GM23338 (cell line): ENCODE measurements around the gene MAPK13. TPM values are rescaled to one million over a fixed set of nuclear protein-coding genes. Genes with fewer than 3 reads are reported as not detected.

ENCODE experiments used
- ATAC-seq: fragments of 200-7000 bp; cut with Tn5 transposase; 3 replicates; pipeline ENCODE4 v1.9.1; 2020
- DNase-seq: peaks from one replicate; pipeline ENCODE4 v3.0.0-alpha.2; 2015; ENCODE audit warnings: low spot score
- H2AFZ ChIP-seq: fragments of 200-600 bp; sonication (generic); 2 replicates; pipeline ENCODE4 v1.8.0; 2016; ENCODE audit warnings: antibody characterized with exemption, mild to moderate bottlenecking, moderate library complexity
- H3F3A ChIP-seq: fragments of 200-600 bp; sonication (generic); replicated peaks from 2 replicates; pipeline ENCODE4 v1.8.0; 2017; ENCODE audit warnings: antibody characterized with exemption, mixed run types, low read depth
- H3K27ac ChIP-seq: fragments of 200-600 bp; sonication (generic); 2 replicates; pipeline ENCODE4 v1.6.1; 2016; ENCODE audit warnings: low read depth
- H3K27me3 ChIP-seq: fragments of 200-600 bp; sonication (generic); 2 replicates; pipeline ENCODE4 v1.8.0; 2016; ENCODE audit warnings: mild to moderate bottlenecking, mixed run types, moderate library complexity; ENCODE audit not compliant: insufficient read depth
- H3K36me3 ChIP-seq: fragments of 200-600 bp; sonication (generic); 2 replicates; pipeline ENCODE4 v1.8.0; 2016; ENCODE audit warnings: mild to moderate bottlenecking; ENCODE audit not compliant: insufficient read depth
- H3K4me1 ChIP-seq: fragments of 200-600 bp; sonication (generic); 2 replicates; pipeline ENCODE4 v1.8.0; 2016; ENCODE audit warnings: mild to moderate bottlenecking, moderate library complexity; ENCODE audit not compliant: insufficient read depth
- H3K4me2 ChIP-seq: fragments of 200-600 bp; sonication (generic); 2 replicates; pipeline ENCODE4 v1.7.1; 2017; ENCODE audit warnings: mixed run types
- H3K4me3 ChIP-seq: fragments of 200-600 bp; sonication (generic); 2 replicates; pipeline ENCODE4 v1.6.1; 2016; ENCODE audit warnings: mixed run types
- H3K79me2 ChIP-seq: fragments of 200-600 bp; sonication (generic); replicated peaks from 2 replicates; pipeline ENCODE4 v1.8.0; 2017; ENCODE audit warnings: mild to moderate bottlenecking; ENCODE audit not compliant: insufficient read depth
- H3K9me2 ChIP-seq: fragments of 200-600 bp; sonication (generic); 2 replicates; pipeline ENCODE4 v1.8.0; 2017; ENCODE audit not compliant: insufficient read depth
- H4K20me1 ChIP-seq: fragments of 200-600 bp; sonication (generic); replicated peaks from 2 replicates; pipeline ENCODE4 v1.8.0; 2017; ENCODE audit warnings: mild to moderate bottlenecking; ENCODE audit not compliant: insufficient read depth
- H3K27ac Mint-ChIP-seq: 2 replicates; pipeline ENCODE4 v1.8.0; 2020; ENCODE audit warnings: inconsistent platforms, mild to moderate bottlenecking, moderate library complexity, mixed read lengths
- H3K27me3 Mint-ChIP-seq: 3 replicates; pipeline ENCODE4 v1.8.0; 2022; ENCODE audit warnings: low read depth, mild to moderate bottlenecking, moderate library complexity, mixed read lengths, inconsistent platforms; ENCODE audit not compliant: insufficient read depth, poor library complexity
- H3K36me3 Mint-ChIP-seq: 3 replicates; pipeline ENCODE4 v1.8.0; 2021; ENCODE audit warnings: low read depth, mild to moderate bottlenecking, inconsistent platforms, moderate library complexity, mixed read lengths
- H3K4me1 Mint-ChIP-seq: 3 replicates; pipeline ENCODE4 v1.8.0; 2020; ENCODE audit warnings: mild to moderate bottlenecking, inconsistent platforms, mixed read lengths
- H3K4me3 Mint-ChIP-seq: 3 replicates; pipeline ENCODE4 v1.8.0; 2021; ENCODE audit warnings: moderate library complexity, mild to moderate bottlenecking, inconsistent platforms, mixed read lengths
- H3K9me3 Mint-ChIP-seq: 3 replicates; pipeline ENCODE4 v1.8.0; 2020; ENCODE audit warnings: moderate library complexity, mild to moderate bottlenecking, inconsistent platforms, mixed read lengths
- POLR2AphosphoS5 ChIP-seq: IDR thresholded peaks from 2 replicates; pipeline ENCODE4 v1.6.1; 2016; ENCODE audit warnings: antibody characterized with exemption, low read depth
- STAT1 ChIP-seq: IDR thresholded peaks from one replicate; pipeline ENCODE4 v1.6.1; 2016; ENCODE audit warnings: antibody characterized with exemption; ENCODE audit not compliant: unreplicated experiment
- ZNF114 ChIP-seq: fragments of 250-450 bp; sonication (Bioruptor Pico); IDR thresholded peaks from 2 replicates; pipeline ENCODE4 v1.5.0; 2020; ENCODE audit warnings: mild to moderate bottlenecking, moderate library complexity
- ZNF462 ChIP-seq: fragments of 250-450 bp; sonication (Bioruptor Pico); IDR thresholded peaks from 2 replicates; pipeline ENCODE4 v1.5.0; 2020; ENCODE audit warnings: mild to moderate bottlenecking, moderate library complexity
- polyA plus RNA-seq: library from polyadenylated mRNA; unstranded; fragments of >200 nt; fragmentation: Nextera tagmentation; extraction: Ambion mirVana; gene quantifications from 2 replicates; pipeline ENCODE4 v1.2.1, GENCODE V29; 2016
- total RNA-seq: library from RNA; depleted of rRNA; stranded (reverse); fragments of >200 nt; shearing (Covaris generic); gene quantifications from 2 replicates; pipeline ENCODE4 v1.2.3, GENCODE V29; 2014
- TF ChIP-seq, protein P1 (sequence below), 2 experiments: fragments of 200-600 bp in 1 of 2; sonication (generic) in 1 of 2; conservative IDR thresholded peaks; 2 replicates each; pipeline versions ENCODE4 v1.5.1 to v1.6.1; 2016 to 2017; ENCODE audit warnings: antibody characterized with exemption in 2 of 2, low read depth in 2 of 2, mild to moderate bottlenecking in 2 of 2, moderate library complexity in 1 of 2

Gene MAPK13
- total and polyA plus RNA-seq, 2 experiments from 2014 or later, result 6.3 to 12.3 TPM

- ATAC-seq, result peak; percentile 61
- H3K4me3 Mint-ChIP-seq, result peak overlapping the region; percentile 72
Observed at GRCh38 chr6:36130667-36131510, 576 bp downstream of the MAPK13 start.

More at GRCh38 chr6:36130667-36131510, 576 bp downstream of the MAPK13 start:
- H3K27me3 Mint-ChIP-seq, result peaks cover 10% of the 10 kb centered on the region
- H3K27ac Mint-ChIP-seq, result no peak overlapping the region
- H3K4me1 Mint-ChIP-seq, result peaks cover 31% of the 10 kb centered on the region
- Histone ChIP-seq H3K27ac (no peak overlapping the region), H3K9me2 (no peaks in the 10 kb centered on the region), H3K36me3 (no peaks in the 10 kb centered on the region), H3K4me3 (peak overlapping the region; percentile 66), H3K4me2 (peak overlapping the region; percentile 90), H3K27me3 (peaks cover 14% of the 10 kb centered on the region; the same call in 1 of the 2 replicates), H2AFZ (peak overlapping the region; percentile 95), H3F3A (no peaks in the 10 kb centered on the region), H3K4me1 (peaks cover 23% of the 10 kb centered on the region), H3K79me2 (no peaks in the 10 kb centered on the region), H4K20me1 (no peaks in the 10 kb centered on the region)
- no peaks in the 10 kb centered on the region for H3K36me3 Mint-ChIP-seq
- H3K9me3 Mint-ChIP-seq, result peaks cover 2% of the 10 kb centered on the region; the same call in 1 of the 3 replicates
- TF ChIP-seq POLR2AphosphoS5 (peak; percentile 10), STAT1 (no peak), ZNF462 (CRISPR knock-in tag) (no peak), ZNF114 (CRISPR knock-in tag) (no peak)
- TF ChIP-seq, protein P1, sequence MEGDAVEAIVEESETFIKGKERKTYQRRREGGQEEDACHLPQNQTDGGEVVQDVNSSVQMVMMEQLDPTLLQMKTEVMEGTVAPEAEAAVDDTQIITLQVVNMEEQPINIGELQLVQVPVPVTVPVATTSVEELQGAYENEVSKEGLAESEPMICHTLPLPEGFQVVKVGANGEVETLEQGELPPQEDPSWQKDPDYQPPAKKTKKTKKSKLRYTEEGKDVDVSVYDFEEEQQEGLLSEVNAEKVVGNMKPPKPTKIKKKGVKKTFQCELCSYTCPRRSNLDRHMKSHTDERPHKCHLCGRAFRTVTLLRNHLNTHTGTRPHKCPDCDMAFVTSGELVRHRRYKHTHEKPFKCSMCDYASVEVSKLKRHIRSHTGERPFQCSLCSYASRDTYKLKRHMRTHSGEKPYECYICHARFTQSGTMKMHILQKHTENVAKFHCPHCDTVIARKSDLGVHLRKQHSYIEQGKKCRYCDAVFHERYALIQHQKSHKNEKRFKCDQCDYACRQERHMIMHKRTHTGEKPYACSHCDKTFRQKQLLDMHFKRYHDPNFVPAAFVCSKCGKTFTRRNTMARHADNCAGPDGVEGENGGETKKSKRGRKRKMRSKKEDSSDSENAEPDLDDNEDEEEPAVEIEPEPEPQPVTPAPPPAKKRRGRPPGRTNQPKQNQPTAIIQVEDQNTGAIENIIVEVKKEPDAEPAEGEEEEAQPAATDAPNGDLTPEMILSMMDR (conservative IDR thresholded peaks at IDR 0.05; ENCODE audit: low read depth in 2 of 2), result peak; percentile 16 to 28; a peak in 1 of 4 replicates
- peak; percentile 65 for DNase-seq
